Stimulated activated CD4-positive, alpha-beta T cell treated with anti-CD3 and anti-CD28 coated beads, Interleukin-2, amount 100 ng/mL, for 4 hours (primary cell): ENCODE results near the gene VSIG10L.
A peak's percentile ranks its signal among the peaks of the same experiment; 100 is the strongest.

Experiments used
- DNase-seq: peaks from one replicate; pipeline ENCODE4 v3.0.0-alpha.2; 2020; ENCODE audit warnings: low read depth

VSIG10L gene

GRCh38 chr19:51338563-51339312, 3.2 kb downstream of the VSIG10L start:
- peak; percentile 83 for DNase-seq

- no peak for DNase-seq
These were observed 3.9 kb downstream of the VSIG10L start for GRCh38 chr19:51337861-51338562.

GRCh38 chr19:51337141-51337860, 4.6 kb downstream of the VSIG10L start:
- DNase-seq: no peak

GRCh38 chr19:51333836-51334460, 8.0 kb downstream of the VSIG10L start:
- no peak for DNase-seq

GRCh38 chr19:51331716-51332115, 10.2 kb downstream of the VSIG10L start:
- DNase-seq: no peak

GRCh38 chr19:51331193-51331592, 10.7 kb downstream of the VSIG10L start:
- DNase-seq: no peak

- no peak for DNase-seq
These were observed 11.6 kb downstream of the VSIG10L start for GRCh38 chr19:51330366-51330765.

GRCh38 chr19:51329411-51329810, 12.5 kb downstream of the VSIG10L start:
- no peak for DNase-seq

GRCh38 chr19:51327066-51328001, 14.6 kb downstream of the VSIG10L start:
- DNase-seq: no peak

GRCh38 chr19:51326216-51327065, 15.5 kb downstream of the VSIG10L start:
- DNase-seq: no peak

- no peak for DNase-seq
These were observed 16.6 kb downstream of the VSIG10L start for GRCh38 chr19:51325161-51325976.

- no peak for DNase-seq
These were observed 17.8 kb downstream of the VSIG10L start for GRCh38 chr19:51324167-51324481.

GRCh38 chr19:51323481-51324166, 18.3 kb downstream of the VSIG10L start:
- no peak for DNase-seq

- DNase-seq: no peak
These were observed 20.1 kb downstream of the VSIG10L start for GRCh38 chr19:51321799-51322198.

GRCh38 chr19:51320280-51320657, 21.7 kb downstream of the VSIG10L start:
- DNase-seq: no peak

- DNase-seq: no peak
These were observed 22.2 kb downstream of the VSIG10L start for GRCh38 chr19:51319649-51320279.

- DNase-seq: no peak
These were observed 23.0 kb downstream of the VSIG10L start for GRCh38 chr19:51318687-51319648.
